Dermis microvascular lymphatic vessel endothelial cell (primary cell): ENCODE measurements around the gene XXYLT1. TPM values are rescaled to one million over a fixed set of nuclear protein-coding genes. Genes with fewer than 3 reads are reported as not detected.

Experiments used
- DNase-seq, 2 donors: peaks; one replicate each; pipeline versions ENCODE4 v3.0.0 to v3.0.0-alpha.2; 2010; ENCODE audit warnings: low read depth in 2 of 2
- total RNA-seq: library from RNA; depleted of rRNA; stranded (reverse); fragments of >200 nt; gene quantifications from 2 replicates; pipeline ENCODE4 v1.2.1, GENCODE V29; 2014

XXYLT1 gene
- total RNA-seq, 1 donor from 2014 or later: 19.0 TPM

- DNase-seq: peak in 1 of 2 donors; percentile 36
These were observed 61.7 kb downstream of the XXYLT1 start for GRCh38 chr3:195209083-195209846.

GRCh38 chr3:195208631-195209030, 62.3 kb downstream of the XXYLT1 start:
- DNase-seq: no peak

- DNase-seq: no peak
These were observed 62.8 kb downstream of the XXYLT1 start for GRCh38 chr3:195208183-195208582.

- no peak for DNase-seq
These were observed 63.2 kb downstream of the XXYLT1 start for GRCh38 chr3:195207731-195208130.

DNA sequence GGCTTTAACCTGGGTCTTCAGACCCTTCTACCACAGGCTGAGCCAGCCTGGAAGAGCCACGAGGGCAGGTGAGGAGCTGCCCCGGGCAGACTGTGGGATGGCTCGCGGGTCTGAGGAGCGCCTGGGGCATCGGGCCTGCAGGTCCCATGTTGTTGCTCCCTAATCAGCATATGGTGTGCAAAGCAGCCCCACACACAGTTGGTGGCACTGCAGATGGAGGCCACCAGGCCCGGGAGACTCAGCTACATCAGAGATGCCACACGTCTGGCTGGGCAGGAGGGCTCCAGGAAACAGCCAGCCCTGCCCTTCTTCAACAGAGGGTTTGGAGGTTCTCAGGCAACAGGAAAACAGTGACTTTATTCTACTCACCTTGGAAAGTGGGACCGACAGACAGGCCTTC, 63.9 kb downstream of the XXYLT1 start:
- no peak for DNase-seq

GRCh38 chr3:195204360-195205163, 66.4 kb downstream of the XXYLT1 start:
- peak in 1 of 2 donors; percentile 81 for DNase-seq

GRCh38 chr3:195203606-195204005, 67.4 kb downstream of the XXYLT1 start:
- no peak for DNase-seq

DNA sequence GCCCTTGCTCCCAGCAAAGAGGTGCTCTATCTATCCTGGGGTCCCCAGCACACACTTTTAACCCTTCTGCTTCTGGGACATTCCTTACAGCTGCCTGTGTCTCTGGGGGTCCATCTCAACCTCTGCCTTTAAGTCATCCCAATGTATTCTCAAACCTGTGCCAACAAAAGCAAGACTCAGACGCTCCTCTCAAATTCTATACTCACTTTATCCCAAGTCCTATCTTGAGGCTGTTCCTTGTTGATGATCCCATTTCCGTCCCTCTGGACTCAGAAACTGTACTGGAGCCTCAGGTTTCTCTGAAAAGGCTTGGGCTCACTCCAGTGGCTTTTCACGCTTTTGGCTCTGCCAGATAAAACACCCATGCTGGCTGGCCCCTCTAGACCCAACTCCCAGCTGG, 69.7 kb downstream of the XXYLT1 start:
- DNase-seq: no peak

DNA sequence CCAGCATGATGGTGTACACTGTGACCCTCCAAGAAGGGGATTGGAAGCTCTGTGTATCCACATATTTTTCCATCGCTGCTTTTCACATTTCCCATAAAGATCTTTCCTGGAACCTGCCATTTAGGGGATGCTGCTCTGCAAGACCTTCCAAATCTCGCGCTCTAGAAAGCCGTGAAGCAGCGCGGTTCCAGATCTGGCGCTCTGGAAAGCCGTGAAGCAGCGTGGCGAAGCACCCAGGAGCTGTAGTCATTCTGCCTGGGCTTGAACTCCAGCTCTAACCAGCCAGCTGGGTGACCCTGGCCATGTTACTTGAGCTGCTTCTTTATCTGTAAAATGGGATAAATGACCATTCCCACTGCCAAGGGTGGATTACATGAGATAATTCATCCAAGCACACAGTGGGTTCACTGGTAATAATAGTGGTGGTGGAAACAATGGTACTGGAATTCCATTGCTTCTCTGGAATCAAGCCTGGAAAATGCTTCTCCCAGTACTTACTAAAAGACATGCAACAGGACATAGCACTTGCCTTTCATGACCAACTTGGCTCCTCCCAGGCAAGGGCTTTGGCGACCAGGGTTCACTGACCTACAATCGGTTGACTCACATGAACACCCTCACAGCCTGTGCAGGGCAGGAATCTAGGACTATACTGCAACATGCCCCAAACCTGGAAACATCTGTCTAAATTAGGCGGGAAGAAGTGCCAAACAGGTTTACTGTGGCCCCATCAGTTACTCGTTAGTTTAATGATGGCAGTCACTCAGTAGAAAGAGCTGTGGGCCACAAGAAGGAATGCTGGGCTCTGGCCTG, 70.7 kb downstream of the XXYLT1 start:
- DNase-seq: no peak

GRCh38 chr3:195198426-195199346, 72.3 kb downstream of the XXYLT1 start:
- DNase-seq: no peak

DNA sequence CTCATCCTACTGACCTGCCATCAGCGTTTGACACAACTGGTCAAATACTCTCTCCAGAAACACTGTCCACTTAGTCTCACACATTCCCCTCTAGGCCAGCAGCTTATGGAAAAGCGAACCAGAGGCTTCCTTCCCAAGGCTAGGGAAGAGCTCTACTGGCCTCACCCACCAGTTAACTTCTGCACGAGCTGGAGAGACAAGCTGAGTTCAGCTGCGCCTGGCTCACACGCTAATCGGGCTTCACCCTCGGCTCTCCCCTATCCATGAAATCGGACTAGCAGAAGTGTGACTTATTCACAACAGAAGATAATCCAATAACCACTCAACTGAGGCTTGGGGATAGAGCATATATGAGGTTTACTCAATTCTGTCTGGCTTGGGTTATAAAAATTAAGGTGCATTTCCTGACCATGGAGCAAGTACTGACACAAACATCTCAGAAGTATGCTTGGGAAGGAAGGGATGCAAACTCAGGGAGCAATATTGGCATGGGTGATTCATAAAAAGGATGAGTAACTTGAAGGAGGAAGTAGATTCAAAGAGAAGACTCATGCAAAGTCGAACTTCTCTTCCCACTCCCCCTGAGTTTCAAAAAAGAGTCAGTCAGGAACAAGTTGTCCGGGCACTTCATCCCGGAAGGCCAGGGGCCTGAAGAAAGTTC, 73.1 kb downstream of the XXYLT1 start:
- DNase-seq: peak in 1 of 2 donors; percentile 70

DNA sequence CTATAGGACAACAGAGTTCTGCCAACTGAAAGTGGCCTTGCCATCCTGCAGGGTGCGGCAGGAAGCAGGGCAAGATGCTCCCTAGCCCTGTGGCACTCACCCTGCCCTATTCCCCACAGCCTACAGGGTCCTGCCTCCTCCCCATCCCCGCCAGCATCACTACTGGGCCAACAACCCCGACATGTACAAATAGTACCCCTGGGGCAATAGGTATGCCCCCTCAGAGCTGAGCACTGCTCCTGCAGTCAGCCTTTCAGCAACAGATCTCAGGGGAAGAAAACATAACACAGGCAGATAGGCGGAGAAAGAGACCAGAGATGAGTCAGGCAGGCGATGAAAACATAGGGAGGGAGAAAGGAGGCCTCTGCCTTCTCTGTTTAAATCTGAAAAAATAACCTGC, 74.7 kb downstream of the XXYLT1 start:
- DNase-seq: peak in 1 of 2 donors; percentile 64

GRCh38 chr3:195195321-195196209, 75.4 kb downstream of the XXYLT1 start:
- peak in 1 of 2 donors; percentile 37 for DNase-seq

DNA sequence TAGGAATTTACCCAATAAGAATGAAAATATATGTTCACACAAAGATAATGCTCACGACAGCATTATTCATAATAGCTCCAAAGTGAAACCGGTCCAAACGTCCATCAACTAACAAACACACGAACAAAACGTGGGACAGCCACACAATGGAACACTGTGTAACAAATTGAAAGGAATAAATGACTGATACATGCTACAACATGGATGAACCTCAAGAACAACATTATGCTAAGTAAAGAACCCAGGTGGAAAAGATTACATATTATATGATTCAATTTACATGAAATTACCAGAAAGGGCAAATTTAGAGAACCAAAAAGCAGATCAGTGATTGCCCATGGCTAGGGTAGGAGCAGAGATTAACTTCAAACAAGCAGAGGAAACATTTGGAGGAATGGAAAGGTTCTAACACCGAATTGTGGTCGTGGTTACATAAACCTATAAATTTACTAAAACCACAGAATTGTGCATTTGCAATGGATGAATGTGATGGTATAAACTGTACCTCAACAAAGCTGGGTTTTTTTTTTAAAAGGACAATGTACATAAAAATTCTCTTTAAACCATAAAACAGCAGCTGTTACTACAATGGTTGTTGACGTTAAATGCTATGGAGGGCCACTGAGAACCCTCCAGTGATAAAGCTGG, 76.3 kb downstream of the XXYLT1 start:
- peak; percentile 49 to 52 for DNase-seq

- DNase-seq: no peak
These were observed 79.4 kb downstream of the XXYLT1 start for GRCh38 chr3:195191580-195191979.

DNA sequence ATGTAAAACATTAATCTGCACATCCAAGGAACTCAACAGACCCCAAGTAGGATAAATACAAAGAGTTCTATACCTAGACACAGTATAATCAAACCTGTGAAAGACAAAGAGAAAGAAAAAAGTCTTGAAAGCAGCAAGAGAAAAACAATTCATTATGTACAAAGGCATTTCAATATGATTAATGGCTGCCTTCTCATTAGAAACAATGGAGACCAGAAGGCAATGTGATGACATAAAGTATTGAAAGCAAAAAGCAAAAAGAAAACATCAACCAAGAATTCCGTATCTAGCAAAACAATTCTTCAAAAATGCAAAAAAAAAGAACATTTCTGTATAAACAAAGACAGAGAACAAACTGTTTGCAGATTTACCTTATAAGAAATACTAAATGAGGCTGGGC, 81.1 kb downstream of the XXYLT1 start:
- DNase-seq: peak in 1 of 2 donors; percentile 52

DNA sequence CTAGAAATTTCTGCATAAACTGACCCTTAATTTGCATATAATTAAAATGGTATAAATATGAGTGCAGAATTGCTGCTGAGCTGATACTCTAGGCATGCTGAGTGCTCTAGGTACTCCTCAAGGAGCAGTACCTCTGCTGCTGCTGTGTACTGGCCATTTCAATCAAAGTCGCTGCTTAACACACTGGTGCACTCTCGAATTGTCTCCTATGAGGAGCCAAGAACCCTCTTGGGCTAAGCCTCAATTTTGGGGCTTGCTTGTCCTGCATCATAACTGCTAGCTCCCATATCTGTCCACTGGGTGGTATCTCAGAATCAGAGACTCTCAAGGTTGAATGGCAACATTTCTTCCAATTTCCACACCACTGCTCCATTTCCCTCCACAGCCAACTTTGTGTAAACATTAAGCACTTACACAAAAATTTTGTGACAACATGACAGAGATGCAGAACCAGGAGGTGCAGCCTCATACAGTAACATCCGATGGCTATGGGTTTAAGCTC, 82.5 kb downstream of the XXYLT1 start:
- DNase-seq: no peak

GRCh38 chr3:195187609-195188425, 83.1 kb downstream of the XXYLT1 start:
- peak in 1 of 2 donors; percentile 67 for DNase-seq
